ENCODE measurements around the gene ASTL. TPM values are rescaled to one million over a fixed set of nuclear protein-coding genes. Genes with fewer than 3 reads are reported as not detected.

Gene ASTL
- total RNA-seq, 2 experiments from 2014 or later = 0.49 TPM; not detected in 1

DNA sequence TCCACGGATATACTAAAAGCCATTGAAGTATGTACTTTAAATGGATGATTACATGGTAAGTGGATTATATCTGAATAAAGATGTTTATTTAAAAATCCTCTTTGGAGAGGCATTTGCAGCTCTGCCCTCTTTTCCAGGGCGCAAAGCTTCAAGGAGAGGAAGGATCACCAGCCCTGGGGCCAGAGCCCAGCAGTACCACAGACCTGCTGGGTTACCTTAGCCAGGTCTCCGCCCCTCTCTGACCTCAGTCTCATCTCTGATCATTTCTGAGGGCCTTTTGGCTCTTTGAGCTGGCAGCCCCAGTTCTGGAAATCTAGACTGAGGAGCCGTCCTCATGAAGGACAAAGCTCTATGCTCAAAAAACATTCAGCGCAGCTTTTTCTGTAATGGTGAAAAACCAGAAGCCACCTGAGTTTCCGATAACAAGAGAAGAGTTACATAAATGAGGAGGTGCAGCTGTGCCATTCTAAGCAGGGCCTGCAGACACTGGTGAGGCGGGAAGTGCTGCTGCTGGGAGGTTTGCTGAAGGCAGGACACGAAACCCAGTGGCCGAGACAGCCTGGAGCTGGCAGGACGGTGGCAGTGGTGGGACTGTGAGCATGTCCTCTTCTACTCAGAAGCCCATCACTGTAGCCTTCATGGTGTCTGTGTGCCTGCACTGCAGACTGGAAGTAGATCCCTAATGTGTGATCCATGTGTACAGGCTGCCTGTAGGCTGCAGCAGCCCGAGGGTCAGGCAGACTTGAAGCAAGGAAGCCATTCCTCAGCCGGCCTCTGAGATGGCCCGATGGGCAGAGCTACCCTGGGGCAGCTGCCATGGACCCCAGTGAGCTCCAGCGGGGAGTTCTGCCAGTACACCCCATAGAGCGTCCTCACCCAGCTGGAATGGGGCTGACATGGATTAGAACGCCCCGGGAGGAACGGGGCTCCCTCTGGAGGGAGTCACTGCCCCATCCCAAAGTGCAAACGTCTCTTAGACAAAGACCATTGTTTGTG lies 49.7 kb downstream of the ASTL start:
- H2AFZ ChIP-seq (ENCODE audit: low read length) = no peak overlapping the region
- H3K9me3 ChIP-seq (ENCODE audit: low read length) = no peaks in the 10 kb centered on the region
- CTCF ChIA-PET (ENCODE audit: unreplicated experiment) = no interaction called here
- POLR2A ChIA-PET = no interaction called here
- H3K36me3 ChIP-seq (ENCODE audit: insufficient read depth, low read length) = no peaks in the 10 kb centered on the region
- no peaks in the 10 kb centered on the region for H3K9me2 ChIP-seq (ENCODE audit: insufficient read depth, low read length)
- no peaks in the 10 kb centered on the region for H3K4me1 ChIP-seq (ENCODE audit: insufficient read depth, low read length, poor library complexity, severe bottlenecking)
- intact Hi-C loops (cut with micrococcal nuclease; ENCODE audit: unreplicated experiment) = no loop called here
- H4K20me1 ChIP-seq (ENCODE audit: insufficient read depth, low read length) = no peaks in the 10 kb centered on the region
- no peak overlapping the region for H3K4me3 ChIP-seq (ENCODE audit: low read depth, low read length, poor library complexity, severe bottlenecking)
- TF ChIP-seq, protein P1, sequence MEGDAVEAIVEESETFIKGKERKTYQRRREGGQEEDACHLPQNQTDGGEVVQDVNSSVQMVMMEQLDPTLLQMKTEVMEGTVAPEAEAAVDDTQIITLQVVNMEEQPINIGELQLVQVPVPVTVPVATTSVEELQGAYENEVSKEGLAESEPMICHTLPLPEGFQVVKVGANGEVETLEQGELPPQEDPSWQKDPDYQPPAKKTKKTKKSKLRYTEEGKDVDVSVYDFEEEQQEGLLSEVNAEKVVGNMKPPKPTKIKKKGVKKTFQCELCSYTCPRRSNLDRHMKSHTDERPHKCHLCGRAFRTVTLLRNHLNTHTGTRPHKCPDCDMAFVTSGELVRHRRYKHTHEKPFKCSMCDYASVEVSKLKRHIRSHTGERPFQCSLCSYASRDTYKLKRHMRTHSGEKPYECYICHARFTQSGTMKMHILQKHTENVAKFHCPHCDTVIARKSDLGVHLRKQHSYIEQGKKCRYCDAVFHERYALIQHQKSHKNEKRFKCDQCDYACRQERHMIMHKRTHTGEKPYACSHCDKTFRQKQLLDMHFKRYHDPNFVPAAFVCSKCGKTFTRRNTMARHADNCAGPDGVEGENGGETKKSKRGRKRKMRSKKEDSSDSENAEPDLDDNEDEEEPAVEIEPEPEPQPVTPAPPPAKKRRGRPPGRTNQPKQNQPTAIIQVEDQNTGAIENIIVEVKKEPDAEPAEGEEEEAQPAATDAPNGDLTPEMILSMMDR (conservative IDR thresholded peaks at IDR 0.05; ENCODE audit: low read length) = no peak
- no peak for TF ChIP-seq EZH2phosphoT487 (IDR thresholded peaks at IDR 0.05; ENCODE audit: borderline replicate concordance, low read depth, low read length)
- no peak overlapping the region for H3K27ac ChIP-seq (ENCODE audit: low read depth, low read length, poor library complexity, severe bottlenecking)
- H3K79me2 ChIP-seq (ENCODE audit: insufficient read depth, low read depth, low read length) = no peaks in the 10 kb centered on the region
- H3K4me2 ChIP-seq (ENCODE audit: low read length) = no peak overlapping the region
- no TSS peak for BruUV-seq (replicated peaks)
- DNase-seq (ENCODE audit: low spot score) = no peak

DNA sequence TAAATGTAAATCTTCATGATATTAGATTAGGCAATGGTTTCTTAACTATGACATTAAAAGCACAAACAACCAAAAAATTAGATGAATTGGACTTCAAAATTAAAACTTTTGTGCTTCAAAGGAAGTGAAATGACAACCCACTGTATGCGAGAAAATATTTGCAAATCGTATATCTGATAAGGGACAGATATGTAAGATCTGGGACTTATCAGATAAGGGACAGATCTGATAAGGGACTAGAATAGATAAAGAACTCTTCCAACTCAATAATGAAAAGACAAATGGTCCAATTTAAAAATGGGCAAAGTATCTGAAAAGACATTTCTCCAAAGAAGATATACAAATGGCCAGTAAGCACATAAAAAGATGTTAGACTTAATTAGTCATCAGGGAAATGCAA lies 51.2 kb downstream of the ASTL start:
- CTCF ChIA-PET (ENCODE audit: unreplicated experiment) = no interaction called here
- Histone ChIP-seq H4K20me1 (ENCODE audit: insufficient read depth, low read length) (no peaks in the 10 kb centered on the region), H3K4me2 (ENCODE audit: low read length) (no peak overlapping the region), H3K4me1 (ENCODE audit: insufficient read depth, low read length, poor library complexity, severe bottlenecking) (no peaks in the 10 kb centered on the region), H3K9me2 (ENCODE audit: insufficient read depth, low read length) (no peaks in the 10 kb centered on the region), H3K27ac (ENCODE audit: low read depth, low read length, poor library complexity, severe bottlenecking) (no peak overlapping the region), H3K36me3 (ENCODE audit: insufficient read depth, low read length) (no peaks in the 10 kb centered on the region), H2AFZ (ENCODE audit: low read length) (no peak overlapping the region), H3K9me3 (ENCODE audit: low read length) (no peaks in the 10 kb centered on the region), H3K79me2 (ENCODE audit: insufficient read depth, low read depth, low read length) (no peaks in the 10 kb centered on the region), H3K4me3 (ENCODE audit: low read depth, low read length, poor library complexity, severe bottlenecking) (no peak overlapping the region)
- POLR2A ChIA-PET = interaction anchor here (1.4 kb wide), 1 partner anchor 66 kb away, joined by 4 read pairs; no protein-coding TSS in a partner anchor
- intact Hi-C loops (cut with micrococcal nuclease; ENCODE audit: unreplicated experiment) = no loop called here
- DNase-seq (ENCODE audit: low spot score) = no peak
- no peak for TF ChIP-seq EZH2phosphoT487 (IDR thresholded peaks at IDR 0.05; ENCODE audit: borderline replicate concordance, low read depth, low read length)
- TF ChIP-seq, protein P1 (conservative IDR thresholded peaks at IDR 0.05; ENCODE audit: low read length) = no peak
- BruUV-seq (replicated peaks) = no TSS peak
